ENCODE results near the gene SH3RF2.
"Not testable (repeated sequence)": the region's sequence is repeated elsewhere in the genome, so short reads cannot be mapped to it uniquely, and the experiment has no call there.

SH3RF2 gene

GRCh38 chr5:146081556-146081955 lies 145.2 kb downstream of the SH3RF2 start:
- no peak for DNase-seq (ENCODE audit: low read depth in 2 of 2)

DNA sequence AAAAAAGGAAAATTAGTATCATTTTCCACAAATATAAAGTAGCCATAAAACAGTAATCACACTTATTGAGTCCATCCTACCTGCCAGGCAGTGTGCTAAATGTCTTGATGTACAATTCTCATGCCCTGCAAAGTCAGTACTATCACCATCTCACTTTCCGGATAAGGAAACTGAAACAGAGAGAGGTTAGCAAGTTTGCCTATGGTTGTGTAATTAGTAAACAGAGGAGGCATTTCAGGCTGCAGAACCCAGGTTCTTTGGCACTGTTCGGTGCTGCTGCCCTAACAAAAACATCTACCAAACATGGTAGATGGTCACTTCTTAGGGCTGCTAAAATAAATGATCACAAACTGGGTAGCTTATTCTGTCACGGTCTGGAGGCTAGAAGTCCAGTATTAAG lies 146.4 kb downstream of the SH3RF2 start:
- no peak for DNase-seq (ENCODE audit: low read depth in 2 of 2)

DNA sequence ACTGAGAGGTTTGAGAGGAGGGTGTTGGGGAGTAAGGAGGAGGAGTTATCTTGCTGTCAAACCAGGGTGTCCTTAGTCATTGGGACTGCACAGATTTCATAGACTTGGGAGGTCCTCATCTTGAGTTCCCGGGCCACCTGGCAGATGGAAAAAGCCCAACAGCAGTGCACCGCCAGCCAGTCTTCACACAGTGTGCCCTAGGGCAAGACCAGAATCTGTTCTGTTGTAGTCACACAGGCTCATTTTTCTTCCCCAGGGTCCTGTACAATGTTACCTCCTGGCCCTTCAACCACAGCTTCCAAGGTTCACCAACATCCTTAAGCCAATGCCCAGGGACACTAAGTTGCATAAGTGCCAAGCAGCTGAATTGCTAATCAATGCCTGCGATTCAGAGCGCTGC lies 148.0 kb downstream of the SH3RF2 start:
- DNase-seq (ENCODE audit: low read depth in 2 of 2) = no peak

- DNase-seq (ENCODE audit: low read depth in 2 of 2) = no peak
Measured at GRCh38 chr5:146088098-146088497, 151.7 kb downstream of the SH3RF2 start.

- no peak for DNase-seq (ENCODE audit: low read depth in 2 of 2)
Measured at GRCh38 chr5:146089287-146089686, 152.9 kb downstream of the SH3RF2 start.

GRCh38 chr5:146091881-146092280 lies 155.5 kb downstream of the SH3RF2 start:
- no peak for DNase-seq (ENCODE audit: low read depth in 2 of 2)

DNA sequence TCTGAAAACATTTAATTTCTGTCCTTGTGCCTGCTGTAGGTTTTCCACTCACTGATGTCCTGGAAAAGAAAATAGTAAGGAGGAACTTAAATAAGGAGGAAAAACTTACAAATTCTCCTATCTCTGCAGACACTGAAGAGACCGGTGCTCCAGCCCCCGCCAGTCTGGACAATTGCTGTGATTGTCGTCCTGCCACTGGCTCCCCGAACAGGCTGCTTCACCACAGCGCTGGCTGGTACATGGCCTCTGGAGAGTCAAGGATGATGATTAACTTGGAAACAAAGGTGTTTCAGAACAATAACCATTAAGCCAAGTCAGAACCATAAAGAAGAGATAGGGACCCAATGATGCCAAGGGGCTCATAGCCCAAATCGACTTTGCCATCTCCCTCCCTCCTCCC lies 161.7 kb downstream of the SH3RF2 start:
- no peak for DNase-seq (ENCODE audit: low read depth in 2 of 2)

- no peak for DNase-seq (ENCODE audit: low read depth in 2 of 2)
Measured at GRCh38 chr5:146101646-146102045, 165.3 kb downstream of the SH3RF2 start.

DNA sequence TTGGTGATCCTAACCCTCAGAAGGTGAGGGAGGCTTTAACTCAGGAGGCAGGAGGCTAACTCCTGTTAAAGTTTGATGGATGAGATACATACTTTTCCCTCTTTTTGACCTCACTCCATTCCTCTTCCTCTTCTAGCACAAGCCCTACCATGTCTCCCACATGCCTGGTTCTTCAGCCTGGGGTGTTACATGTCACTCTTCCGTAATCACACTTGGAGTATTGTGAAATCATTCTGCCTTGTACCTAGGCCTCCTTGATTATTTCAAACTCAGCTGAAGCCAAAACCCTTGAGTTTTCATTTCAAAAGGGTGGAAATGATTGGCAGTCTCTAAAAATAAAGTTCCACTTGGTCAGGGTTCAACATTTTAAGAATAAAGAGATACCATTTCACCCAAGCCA lies 167.2 kb downstream of the SH3RF2 start:
- no peak for DNase-seq (ENCODE audit: low read depth in 2 of 2)

GRCh38 chr5:146105477-146105876 lies 169.1 kb downstream of the SH3RF2 start, which contains the start of gene PLAC8L1:
PLAC8L1 (minus strand) TSS chr5:146105577; CDS start chr5:146104311, 1,266 bp downstream.
- no peak for DNase-seq (ENCODE audit: low read depth in 2 of 2)

DNA sequence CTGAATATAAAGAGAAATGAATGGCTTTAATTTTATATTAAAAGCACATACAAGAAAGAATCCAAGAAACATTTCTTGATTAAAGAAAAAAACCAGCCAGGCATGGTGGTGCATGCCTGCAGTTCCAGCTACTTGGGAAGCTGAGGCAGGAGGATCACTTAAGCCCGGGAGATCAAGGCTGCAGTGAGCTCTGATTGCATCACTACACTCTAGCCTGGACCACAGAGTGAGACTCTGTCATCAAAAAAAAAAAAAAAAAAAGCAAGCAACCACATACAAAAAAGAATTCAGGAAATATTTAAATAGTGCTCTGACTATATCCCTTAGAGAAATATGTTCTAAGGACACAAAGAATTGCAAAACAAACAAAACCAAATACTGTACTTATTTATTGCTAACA lies 171.5 kb downstream of the SH3RF2 start:
- DNase-seq (ENCODE audit: low read depth in 2 of 2) = no peak

- not testable (repeated sequence) for DNase-seq (ENCODE audit: low read depth in 2 of 2)
Measured at GRCh38 chr5:146108870-146109269, 172.5 kb downstream of the SH3RF2 start.

- no peak for DNase-seq (ENCODE audit: low read depth in 2 of 2)
Measured at GRCh38 chr5:146109379-146109778, 173.0 kb downstream of the SH3RF2 start.

DNA sequence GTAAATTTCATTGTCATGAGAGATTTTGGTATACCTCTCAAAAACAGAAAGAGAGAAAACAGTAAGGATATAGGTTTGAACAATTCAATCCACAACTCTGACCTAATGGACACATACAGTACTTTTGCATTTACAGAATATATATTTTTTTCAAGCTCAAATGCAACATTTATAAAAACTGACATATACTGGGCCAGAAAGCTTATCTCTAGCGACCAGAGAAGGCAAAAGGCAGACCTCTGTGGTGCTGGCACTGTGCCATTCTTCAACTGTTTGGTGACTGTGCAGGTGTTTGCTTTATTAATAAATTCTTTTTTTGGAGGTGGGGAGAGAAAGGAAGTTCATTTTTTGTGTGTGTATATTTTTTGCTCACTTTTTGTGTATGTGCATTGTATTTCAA lies 175.0 kb downstream of the SH3RF2 start:
- no peak for DNase-seq (ENCODE audit: low read depth in 2 of 2)

DNA sequence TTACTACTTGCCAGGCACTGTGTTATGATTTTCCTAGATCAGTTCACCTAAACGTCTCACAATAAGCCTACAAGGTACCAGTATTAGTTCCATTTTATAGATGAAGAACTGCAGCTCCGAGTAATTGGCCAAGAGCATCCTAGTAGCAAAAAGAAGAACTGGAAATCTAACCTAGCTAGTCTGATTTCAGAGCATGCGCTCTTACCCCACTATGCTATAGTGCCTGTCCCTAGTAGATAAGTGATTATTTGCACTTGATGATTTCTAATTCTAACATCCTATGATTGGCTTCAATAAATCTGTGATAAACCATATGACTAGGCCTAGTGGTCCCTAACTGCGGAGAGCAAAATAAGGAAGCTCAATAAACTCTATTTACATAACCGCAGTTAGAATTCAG lies 176.1 kb downstream of the SH3RF2 start:
- no peak for DNase-seq (ENCODE audit: low read depth in 2 of 2)
